H9 (cell line): ENCODE data around the gene ABCA12. TPM values are rescaled to one million over a fixed set of nuclear protein-coding genes. Genes with fewer than 3 reads are reported as not detected.
A peak's percentile ranks its signal among the peaks of the same experiment; 100 is the strongest.

ENCODE experiments used
- DNase-seq: peaks from one replicate; pipeline ENCODE4 v3.0.0-alpha.2; 2017
- H2AFZ ChIP-seq: one replicate; pipeline ENCODE4 v1.6.1; 2013; ENCODE audit warnings: mild to moderate bottlenecking, low read length, control low read depth, moderate library complexity
- H2AK5ac ChIP-seq: 2 replicates; pipeline ENCODE4 v1.6.1; 2013; ENCODE audit warnings: low read length, control low read depth, mixed read lengths; ENCODE audit not compliant: insufficient read length
- H2BK120ac ChIP-seq: one replicate; pipeline ENCODE4 v1.6.1; 2013; ENCODE audit warnings: low read depth, mild to moderate bottlenecking, low read length, control low read depth, inconsistent platforms; ENCODE audit not compliant: poor library complexity, severe bottlenecking
- H2BK12ac ChIP-seq: 2 replicates; pipeline ENCODE4 v1.6.1; 2013; ENCODE audit warnings: low read length, control low read depth, mixed read lengths, low read depth; ENCODE audit not compliant: insufficient read length
- H2BK15ac ChIP-seq: 2 replicates; pipeline ENCODE4 v1.6.1; 2013; ENCODE audit warnings: low read depth, low read length, control low read depth
- H2BK20ac ChIP-seq: one replicate; pipeline ENCODE4 v1.6.1; 2013; ENCODE audit warnings: low read depth, mild to moderate bottlenecking, low read length, control low read depth, inconsistent platforms; ENCODE audit not compliant: poor library complexity, severe bottlenecking
- H2BK5ac ChIP-seq: 2 replicates; pipeline ENCODE4 v1.6.1; 2013; ENCODE audit warnings: low read length, control low read depth, mixed read lengths; ENCODE audit not compliant: insufficient read length
- H3K14ac ChIP-seq: 2 replicates; pipeline ENCODE4 v1.6.1; 2013; ENCODE audit warnings: low read length, control low read depth; ENCODE audit not compliant: insufficient read depth
- H3K18ac ChIP-seq: 2 replicates; pipeline ENCODE4 v1.6.1; 2013; ENCODE audit warnings: low read depth, mild to moderate bottlenecking, mixed read lengths, low read length, control low read depth; ENCODE audit not compliant: insufficient read length
- H3K23ac ChIP-seq: 2 replicates; pipeline ENCODE4 v1.6.1; 2013; ENCODE audit warnings: low read length, control low read depth, mixed read lengths, low read depth; ENCODE audit not compliant: insufficient read length
- H3K23me2 ChIP-seq: 2 replicates; pipeline ENCODE4 v1.6.1; 2013; ENCODE audit warnings: low read depth, mild to moderate bottlenecking, mixed read lengths, low read length, control low read depth; ENCODE audit not compliant: insufficient read length, poor library complexity, severe bottlenecking
- H3K27ac ChIP-seq: 2 replicates; pipeline ENCODE4 v1.5.1; 2013; ENCODE audit warnings: low read length, control low read depth, mixed read lengths, low read depth; ENCODE audit not compliant: insufficient read length
- H3K27me3 ChIP-seq: 2 replicates; pipeline ENCODE4 v1.6.1; 2013; ENCODE audit warnings: low read length, control low read depth, inconsistent platforms; ENCODE audit not compliant: insufficient read depth
- H3K4ac ChIP-seq: 2 replicates; pipeline ENCODE4 v1.6.1; 2013; ENCODE audit warnings: low read depth, mild to moderate bottlenecking, control low read depth, inconsistent platforms, low read length, moderate library complexity
- H3K4me1 ChIP-seq: 2 replicates; pipeline ENCODE4 v1.6.1; 2013; ENCODE audit warnings: low read length, control low read depth, inconsistent platforms; ENCODE audit not compliant: insufficient read depth
- H3K4me2 ChIP-seq: 2 replicates; pipeline ENCODE4 v1.6.1; 2013; ENCODE audit warnings: low read length, control low read depth, mixed read lengths; ENCODE audit not compliant: insufficient read length, insufficient read depth
- H3K56ac ChIP-seq: 2 replicates; pipeline ENCODE4 v1.6.1; 2013; ENCODE audit warnings: low read depth, mild to moderate bottlenecking, mixed read lengths, low read length, control low read depth; ENCODE audit not compliant: insufficient read length
- H3K79me1 ChIP-seq: 2 replicates; pipeline ENCODE4 v1.6.1; 2013; ENCODE audit warnings: low read depth, mild to moderate bottlenecking, moderate library complexity, low read length, control low read depth, inconsistent platforms; ENCODE audit not compliant: insufficient read depth, poor library complexity, severe bottlenecking
- H3K79me2 ChIP-seq: 2 replicates; pipeline ENCODE4 v1.6.1; 2013; ENCODE audit warnings: low read length, control low read depth, inconsistent platforms; ENCODE audit not compliant: insufficient read depth
- H3K9ac ChIP-seq: 2 replicates; pipeline ENCODE4 v1.6.1; 2013; ENCODE audit warnings: low read length, control low read depth, mixed read lengths; ENCODE audit not compliant: insufficient read length; ENCODE audit errors: extremely low read depth
- H3K9me3 ChIP-seq: one replicate; pipeline ENCODE4 v1.6.1; 2013; ENCODE audit warnings: low read depth, low read length, inconsistent platforms; ENCODE audit not compliant: control insufficient read depth
- H3T11ph ChIP-seq: one replicate; pipeline ENCODE4 v1.6.1; 2013; ENCODE audit warnings: mild to moderate bottlenecking, low read length, control low read depth, inconsistent platforms
- H4K20me1 ChIP-seq: one replicate; pipeline ENCODE4 v1.6.1; 2013; ENCODE audit not compliant: control insufficient read depth, insufficient read length, insufficient read depth
- H4K5ac ChIP-seq: 2 replicates; pipeline ENCODE4 v1.6.1; 2013; ENCODE audit warnings: low read depth, mild to moderate bottlenecking, mixed read lengths, low read length, control low read depth; ENCODE audit not compliant: insufficient read length
- H4K8ac ChIP-seq: replicated peaks from 2 replicates; pipeline ENCODE4 v1.6.1; 2013; ENCODE audit warnings: low read length, control low read depth, mixed read lengths, low read depth; ENCODE audit not compliant: insufficient read length
- H4K91ac ChIP-seq: 2 replicates; pipeline ENCODE4 v1.6.1; 2013; ENCODE audit warnings: low read depth, mild to moderate bottlenecking, moderate library complexity, mixed read lengths, low read length, control low read depth; ENCODE audit not compliant: insufficient read length
- H3K27ac Mint-ChIP-seq, 3 experiments: 2 replicates in 2 of 3; 3 replicates in 1 of 3; pipeline ENCODE4 v1.8.0; 2020 to 2021; ENCODE audit warnings: mixed read lengths in 3 of 3, mild to moderate bottlenecking in 1 of 3, moderate library complexity in 1 of 3
- H3K27me3 Mint-ChIP-seq: 2 replicates; pipeline ENCODE4 v1.8.0; 2021; ENCODE audit warnings: low read depth, mild to moderate bottlenecking, moderate library complexity, mixed read lengths
- H3K36me3 Mint-ChIP-seq, 3 experiments: 2 replicates in 2 of 3; 3 replicates in 1 of 3; pipeline ENCODE4 v1.8.0; 2020 to 2021; ENCODE audit warnings: low read depth in 3 of 3, mixed read lengths in 3 of 3; ENCODE audit not compliant: insufficient read depth in 1 of 3
- H3K4me1 Mint-ChIP-seq, 2 experiments: 2 replicates each; pipeline ENCODE4 v1.8.0; 2020; ENCODE audit warnings: mixed read lengths in 2 of 2
- H3K4me3 Mint-ChIP-seq, 2 experiments: 2 replicates in 1 of 2; 3 replicates in 1 of 2; pipeline ENCODE4 v1.8.0; 2020 to 2021; ENCODE audit warnings: mild to moderate bottlenecking in 2 of 2, mixed read lengths in 2 of 2, moderate library complexity in 1 of 2
- H3K9me3 Mint-ChIP-seq, 2 experiments: 2 replicates in 1 of 2; 3 replicates in 1 of 2; pipeline ENCODE4 v1.8.0; 2020; ENCODE audit warnings: mild to moderate bottlenecking in 2 of 2, mixed read lengths in 2 of 2, moderate library complexity in 1 of 2
- WGBS: extraction: QIAGEN DNeasy Blood & Tissue Kit; methylation state at CpG from one replicate; pipeline ENCODE4 v1.1.7; 2013; ENCODE audit warnings: missing lambda C conversion rate, low lambda C conversion rate, mixed read lengths; ENCODE audit not compliant: insufficient read length; ENCODE audit errors: extremely low coverage; 5-methylcytosine and 5-hydroxymethylcytosine counted together
- total RNA-seq: library from RNA; stranded (reverse); gene quantifications from 2 replicates; pipeline ENCODE4 v1.2.1, GENCODE V29; 2021
- TF ChIP-seq, protein P1 (sequence below): fragments of 200-600 bp; sonication (generic); conservative IDR thresholded peaks from 3 replicates; pipeline ENCODE4 v1.8.0; 2021; ENCODE audit warnings: antibody characterized with exemption, mild to moderate bottlenecking

Gene ABCA12
- total RNA-seq, 1 experiment from 2014 or later = not detected

DNA sequence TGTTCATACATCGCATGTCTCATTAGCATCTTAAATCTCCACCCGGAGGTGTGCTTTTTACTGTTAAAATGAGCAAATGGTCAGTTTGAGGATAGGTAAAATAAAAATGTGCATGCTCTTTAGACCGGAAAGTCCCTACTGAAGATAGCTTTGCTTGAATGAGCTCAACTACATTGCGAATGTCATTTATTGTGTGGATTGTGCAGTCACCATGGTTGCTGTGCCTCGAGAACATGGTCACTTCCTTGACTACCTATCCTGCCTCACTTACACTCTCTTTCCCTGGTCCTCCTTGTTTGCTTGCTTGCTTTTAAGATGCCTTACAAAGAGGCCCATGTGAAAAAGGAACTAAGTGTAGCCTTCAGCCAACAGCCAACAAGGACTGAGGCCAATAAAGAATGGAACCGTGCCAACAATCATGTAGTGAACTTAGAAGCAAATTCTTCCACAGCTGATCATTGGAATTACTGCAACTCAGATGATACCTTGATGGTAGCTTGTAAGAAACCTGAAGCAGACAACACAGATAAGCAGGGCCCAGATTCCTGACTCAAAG is 256.7 kb downstream of the ABCA12 start:
- Histone ChIP-seq H4K91ac (no peak overlapping the region), H4K8ac (no peak overlapping the region), H2BK20ac (no peak overlapping the region), H4K20me1 (no peaks in the 10 kb centered on the region), H3K9ac (no peak overlapping the region), H3K56ac (no peak overlapping the region), H2BK120ac (no peak overlapping the region), H3K18ac (peak overlapping the region; percentile 24), H3K23me2 (no peaks in the 10 kb centered on the region), H3K9me3 (no peaks in the 10 kb centered on the region), H2BK15ac (no peak overlapping the region), H2AK5ac (no peak overlapping the region), H4K5ac (no peak overlapping the region), H3K14ac (no peak overlapping the region), H3K79me2 (no peaks in the 10 kb centered on the region), H3K27ac (no peak overlapping the region), H2BK5ac (no peak overlapping the region), H3K4me1 (no peaks in the 10 kb centered on the region), H3K79me1 (no peaks in the 10 kb centered on the region), H3K23ac (no peak overlapping the region), H3T11ph (no peak overlapping the region), H2AFZ (no peak overlapping the region), H2BK12ac (no peak overlapping the region), H3K4ac (no peak overlapping the region), H3K27me3 (no peaks in the 10 kb centered on the region), H3K4me2 (no peak overlapping the region)
- no peaks in the 10 kb centered on the region for H3K4me1 Mint-ChIP-seq
- no peaks in the 10 kb centered on the region for H3K9me3 Mint-ChIP-seq
- TF ChIP-seq, protein P1, sequence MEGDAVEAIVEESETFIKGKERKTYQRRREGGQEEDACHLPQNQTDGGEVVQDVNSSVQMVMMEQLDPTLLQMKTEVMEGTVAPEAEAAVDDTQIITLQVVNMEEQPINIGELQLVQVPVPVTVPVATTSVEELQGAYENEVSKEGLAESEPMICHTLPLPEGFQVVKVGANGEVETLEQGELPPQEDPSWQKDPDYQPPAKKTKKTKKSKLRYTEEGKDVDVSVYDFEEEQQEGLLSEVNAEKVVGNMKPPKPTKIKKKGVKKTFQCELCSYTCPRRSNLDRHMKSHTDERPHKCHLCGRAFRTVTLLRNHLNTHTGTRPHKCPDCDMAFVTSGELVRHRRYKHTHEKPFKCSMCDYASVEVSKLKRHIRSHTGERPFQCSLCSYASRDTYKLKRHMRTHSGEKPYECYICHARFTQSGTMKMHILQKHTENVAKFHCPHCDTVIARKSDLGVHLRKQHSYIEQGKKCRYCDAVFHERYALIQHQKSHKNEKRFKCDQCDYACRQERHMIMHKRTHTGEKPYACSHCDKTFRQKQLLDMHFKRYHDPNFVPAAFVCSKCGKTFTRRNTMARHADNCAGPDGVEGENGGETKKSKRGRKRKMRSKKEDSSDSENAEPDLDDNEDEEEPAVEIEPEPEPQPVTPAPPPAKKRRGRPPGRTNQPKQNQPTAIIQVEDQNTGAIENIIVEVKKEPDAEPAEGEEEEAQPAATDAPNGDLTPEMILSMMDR = no peak
- H3K4me3 Mint-ChIP-seq = no peak overlapping the region
- no CpG with 5 or more reads among the region's 6 CpGs for WGBS
- no peak for DNase-seq
- H3K27me3 Mint-ChIP-seq = no peaks in the 10 kb centered on the region
- H3K27ac Mint-ChIP-seq = no peak overlapping the region
- H3K36me3 Mint-ChIP-seq = no peaks in the 10 kb centered on the region

Other genes with a start within 250 kb of the ABCA12 start
- gene ATIC, start 173.4 kb upstream of the ABCA12 start, total RNA-seq = 284 and 295 TPM in 2 replicates